Brain microvascular endothelial cell (primary cell): ENCODE measurements around the gene DAAM2.

Source experiments
- DNase-seq: peaks from one replicate; pipeline ENCODE4 v3.0.0-alpha.2; 2020
- H3K27ac ChIP-seq: fragments of 250-450 bp; sonication (Bioruptor Pico); 2 replicates; pipeline ENCODE4 v1.5.1; 2020; ENCODE audit warnings: mild to moderate bottlenecking, moderate library complexity
- H3K27me3 ChIP-seq: fragments of 250-450 bp; sonication (Bioruptor Pico); replicated peaks from 2 replicates; pipeline ENCODE4 v1.5.1; 2020; ENCODE audit warnings: mild to moderate bottlenecking
- H3K36me3 ChIP-seq: fragments of 250-450 bp; sonication (Bioruptor Pico); replicated peaks from 2 replicates; pipeline ENCODE4 v1.5.1; 2020; ENCODE audit warnings: mild to moderate bottlenecking
- H3K4me3 ChIP-seq: 2 replicates; pipeline ENCODE4 v1.5.1; 2011; ENCODE audit warnings: low read depth, mild to moderate bottlenecking, control low read depth, low read length, moderate library complexity
- in situ Hi-C: cut with HindIII; loops from 2 replicates; pipeline ENCODE4 v1.10.0; 2017; ENCODE audit warnings: low sequenced_read_pairs, low pct_ligation_motif_present
- TF ChIP-seq, protein P1 (sequence below): IDR thresholded peaks from 2 replicates; pipeline ENCODE4 v1.5.1; 2011; ENCODE audit warnings: low read depth, mild to moderate bottlenecking, moderate library complexity, low read length, control low read depth, inconsistent platforms; ENCODE audit errors: missing control alignments

DAAM2 gene

GRCh38 chr6:39821046-39821740, 29.0 kb downstream of the DAAM2 start:
- H3K4me3 ChIP-seq, result peak overlapping the region; percentile 20
- H3K27ac ChIP-seq, result no peak overlapping the region
- no peaks in the 10 kb centered on the region for H3K27me3 ChIP-seq
- no peak for DNase-seq
- in situ Hi-C loops, result no loop called here
- TF ChIP-seq, protein P1, sequence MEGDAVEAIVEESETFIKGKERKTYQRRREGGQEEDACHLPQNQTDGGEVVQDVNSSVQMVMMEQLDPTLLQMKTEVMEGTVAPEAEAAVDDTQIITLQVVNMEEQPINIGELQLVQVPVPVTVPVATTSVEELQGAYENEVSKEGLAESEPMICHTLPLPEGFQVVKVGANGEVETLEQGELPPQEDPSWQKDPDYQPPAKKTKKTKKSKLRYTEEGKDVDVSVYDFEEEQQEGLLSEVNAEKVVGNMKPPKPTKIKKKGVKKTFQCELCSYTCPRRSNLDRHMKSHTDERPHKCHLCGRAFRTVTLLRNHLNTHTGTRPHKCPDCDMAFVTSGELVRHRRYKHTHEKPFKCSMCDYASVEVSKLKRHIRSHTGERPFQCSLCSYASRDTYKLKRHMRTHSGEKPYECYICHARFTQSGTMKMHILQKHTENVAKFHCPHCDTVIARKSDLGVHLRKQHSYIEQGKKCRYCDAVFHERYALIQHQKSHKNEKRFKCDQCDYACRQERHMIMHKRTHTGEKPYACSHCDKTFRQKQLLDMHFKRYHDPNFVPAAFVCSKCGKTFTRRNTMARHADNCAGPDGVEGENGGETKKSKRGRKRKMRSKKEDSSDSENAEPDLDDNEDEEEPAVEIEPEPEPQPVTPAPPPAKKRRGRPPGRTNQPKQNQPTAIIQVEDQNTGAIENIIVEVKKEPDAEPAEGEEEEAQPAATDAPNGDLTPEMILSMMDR, result no peak
- H3K36me3 ChIP-seq, result no peaks in the 10 kb centered on the region

DNA sequence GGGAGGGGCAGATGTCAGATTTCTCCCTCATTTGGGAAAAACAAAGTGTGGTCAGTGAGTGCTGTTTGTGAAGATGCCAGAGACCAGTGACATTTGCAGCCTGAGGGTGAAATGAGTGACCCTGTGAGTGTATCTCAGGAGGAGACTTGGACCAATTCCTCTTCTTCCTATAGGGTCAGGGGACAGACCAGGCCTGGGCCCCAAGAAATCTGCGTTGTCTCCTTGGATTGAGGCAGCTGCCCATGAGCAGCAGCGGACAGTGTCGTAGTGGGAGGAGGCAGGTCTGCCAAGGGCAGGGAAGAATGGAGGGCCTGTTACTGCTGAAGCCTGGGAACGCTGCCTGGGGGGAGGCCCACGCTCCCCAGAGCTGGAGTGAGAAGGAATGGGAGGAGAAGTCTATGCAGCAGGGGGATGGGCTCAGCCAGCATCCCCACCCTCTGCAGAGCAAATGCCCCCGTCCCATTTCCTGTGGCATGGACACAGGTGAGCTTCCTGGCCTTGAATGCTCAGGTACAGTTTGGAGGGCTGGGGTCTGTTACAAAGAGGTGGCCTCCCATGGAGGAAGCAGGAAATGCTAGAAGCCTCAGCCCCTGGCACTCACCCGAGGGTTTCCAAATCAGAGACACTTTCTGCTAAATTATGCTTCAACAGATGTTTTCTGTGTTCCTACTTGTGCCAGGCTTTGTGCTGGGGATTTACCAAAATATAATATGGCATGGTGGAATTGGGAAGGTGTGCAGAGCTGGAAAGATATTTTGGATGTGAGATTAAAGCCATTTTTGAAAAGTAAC, 29.8 kb downstream of the DAAM2 start:
- no peak for DNase-seq
- in situ Hi-C loops, result no loop called here
- H3K4me3 ChIP-seq, result peak overlapping the region; percentile 20
- no peaks in the 10 kb centered on the region for H3K36me3 ChIP-seq
- TF ChIP-seq, protein P1, result no peak
- H3K27me3 ChIP-seq, result no peaks in the 10 kb centered on the region
- H3K27ac ChIP-seq, result no peak overlapping the region

- in situ Hi-C loops, result no loop called here
- H3K27ac ChIP-seq, result peak overlapping the region; percentile 16
Observed at GRCh38 chr6:39822846-39823815, 31.0 kb downstream of the DAAM2 start.

GRCh38 chr6:39824030-39824926, 32.1 kb downstream of the DAAM2 start:
- DNase-seq, result no peak
- TF ChIP-seq, protein P1, result no peak
- Histone ChIP-seq H3K27me3 (no peaks in the 10 kb centered on the region), H3K27ac (no peak overlapping the region), H3K4me3 (no peak overlapping the region), H3K36me3 (no peaks in the 10 kb centered on the region)
- in situ Hi-C loops, result no loop called here

More at GRCh38 chr6:39822846-39823815, 31.0 kb downstream of the DAAM2 start:
- Histone ChIP-seq H3K27me3 (no peaks in the 10 kb centered on the region), H3K4me3 (no peak overlapping the region), H3K36me3 (no peaks in the 10 kb centered on the region)
- no peak for DNase-seq
- TF ChIP-seq, protein P1, result no peak

GRCh38 chr6:39829331-39829730, 37.2 kb downstream of the DAAM2 start:
- no peak for DNase-seq

More at GRCh38 chr6:39829331-39829730, 37.2 kb downstream of the DAAM2 start:
- Histone ChIP-seq H3K36me3 (no peaks in the 10 kb centered on the region), H3K4me3 (no peak overlapping the region), H3K27me3 (no peaks in the 10 kb centered on the region), H3K27ac (no peak overlapping the region)
- in situ Hi-C loops, result no loop called here
- TF ChIP-seq, protein P1, result no peak
